Measurements from ENCODE around the gene CFAP410. TPM values are rescaled to one million over a fixed set of nuclear protein-coding genes. Genes with fewer than 3 reads are reported as not detected.
"Not testable (repeated sequence)": the region's sequence is repeated elsewhere in the genome, so short reads cannot be mapped to it uniquely, and the experiment has no call there.

The CFAP410 gene
- polyA plus RNA-seq, 10 donors = 10.5 to 20.6 (median 15.3) TPM

GRCh38 chr21:44351535-44352252 lies 12.5 kb upstream of the CFAP410 start:
- DNase-seq = no peak

- DNase-seq = no peak
These were observed 11.7 kb upstream of the CFAP410 start for GRCh38 chr21:44350773-44351481.

GRCh38 chr21:44349847-44350772 lies 10.9 kb upstream of the CFAP410 start:
- DNase-seq = no peak

DNA sequence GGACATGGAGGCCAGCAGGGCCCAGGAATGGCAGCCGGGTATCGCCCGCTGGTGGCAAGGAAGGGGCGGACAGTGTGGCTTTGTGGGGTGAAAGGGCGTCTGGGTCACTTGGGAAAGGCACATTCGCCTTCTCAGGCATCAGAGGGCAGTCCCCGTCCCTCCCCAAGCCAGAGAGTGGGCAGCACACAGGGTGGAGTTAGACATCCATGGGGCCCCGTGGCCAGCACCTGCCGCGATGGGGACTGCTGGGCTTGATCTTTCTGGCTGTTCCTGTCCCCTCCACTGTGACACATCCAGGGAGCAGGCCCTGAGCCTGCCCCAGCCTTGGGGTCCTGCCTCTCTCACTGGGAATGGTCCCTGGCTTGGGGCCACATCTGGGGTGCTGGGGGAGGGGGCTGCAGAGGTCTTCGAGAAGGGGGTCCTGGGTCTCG lies 10.2 kb upstream of the CFAP410 start:
- DNase-seq = no peak

- no peak for DNase-seq
These were observed 9.7 kb upstream of the CFAP410 start for GRCh38 chr21:44348861-44349260.

GRCh38 chr21:44347911-44348451 lies 8.8 kb upstream of the CFAP410 start:
- DNase-seq = no peak

- DNase-seq = no peak
These were observed 6.3 kb upstream of the CFAP410 start for GRCh38 chr21:44345495-44345894.

DNA sequence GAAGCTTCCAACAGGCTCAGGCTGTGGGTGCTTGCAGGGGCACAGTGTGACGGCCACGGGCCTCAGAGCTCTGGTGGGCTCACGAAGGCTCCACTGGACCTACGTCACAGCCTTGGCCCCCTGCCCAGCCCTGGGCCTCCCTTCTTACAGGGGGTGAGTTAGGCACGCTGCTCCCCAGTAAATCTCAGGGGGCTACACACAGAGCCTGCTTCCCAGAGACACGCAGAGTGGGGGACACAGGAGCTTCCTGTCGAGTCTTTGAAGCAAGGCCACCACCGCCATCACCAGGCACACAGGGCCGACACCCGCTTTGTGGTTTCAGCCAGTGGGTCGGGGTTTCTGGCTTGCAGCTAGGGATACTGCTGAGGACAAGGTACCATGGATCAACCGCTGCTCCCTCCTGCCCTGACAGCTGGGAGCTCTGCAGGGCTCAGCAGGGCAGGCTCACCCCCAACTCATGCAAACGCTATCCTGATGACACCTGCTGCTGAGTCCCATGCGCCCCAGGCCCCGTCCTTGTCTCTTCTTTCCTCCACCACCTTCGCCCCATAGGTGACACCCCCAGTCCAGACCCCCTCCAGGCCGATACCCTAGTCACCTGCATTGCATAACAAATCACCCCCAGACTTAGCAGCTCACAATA lies 5.5 kb upstream of the CFAP410 start:
- DNase-seq = no peak

DNA sequence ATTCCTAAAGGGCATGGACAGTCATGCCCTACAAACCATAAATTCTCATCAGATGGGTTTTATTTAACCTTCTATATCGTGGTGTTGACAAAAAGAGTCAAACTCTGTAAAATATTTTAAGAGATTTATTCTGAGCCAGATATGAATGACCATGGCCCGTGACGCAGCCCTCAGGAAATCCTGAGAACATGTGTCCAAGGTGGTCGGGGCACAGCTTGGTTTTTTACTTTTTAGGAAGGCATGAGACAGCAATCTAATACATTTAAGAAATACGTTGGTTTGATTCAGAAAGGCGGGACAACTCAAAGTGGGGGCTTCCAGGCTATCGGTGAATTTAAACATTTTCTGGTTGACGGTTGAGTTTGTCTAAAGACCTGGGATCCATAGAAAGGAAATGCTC lies 3.8 kb upstream of the CFAP410 start:
- not testable (repeated sequence) for DNase-seq

- DNase-seq = not testable (repeated sequence)
These were observed 2.7 kb upstream of the CFAP410 start for GRCh38 chr21:44341726-44342458.

DNA sequence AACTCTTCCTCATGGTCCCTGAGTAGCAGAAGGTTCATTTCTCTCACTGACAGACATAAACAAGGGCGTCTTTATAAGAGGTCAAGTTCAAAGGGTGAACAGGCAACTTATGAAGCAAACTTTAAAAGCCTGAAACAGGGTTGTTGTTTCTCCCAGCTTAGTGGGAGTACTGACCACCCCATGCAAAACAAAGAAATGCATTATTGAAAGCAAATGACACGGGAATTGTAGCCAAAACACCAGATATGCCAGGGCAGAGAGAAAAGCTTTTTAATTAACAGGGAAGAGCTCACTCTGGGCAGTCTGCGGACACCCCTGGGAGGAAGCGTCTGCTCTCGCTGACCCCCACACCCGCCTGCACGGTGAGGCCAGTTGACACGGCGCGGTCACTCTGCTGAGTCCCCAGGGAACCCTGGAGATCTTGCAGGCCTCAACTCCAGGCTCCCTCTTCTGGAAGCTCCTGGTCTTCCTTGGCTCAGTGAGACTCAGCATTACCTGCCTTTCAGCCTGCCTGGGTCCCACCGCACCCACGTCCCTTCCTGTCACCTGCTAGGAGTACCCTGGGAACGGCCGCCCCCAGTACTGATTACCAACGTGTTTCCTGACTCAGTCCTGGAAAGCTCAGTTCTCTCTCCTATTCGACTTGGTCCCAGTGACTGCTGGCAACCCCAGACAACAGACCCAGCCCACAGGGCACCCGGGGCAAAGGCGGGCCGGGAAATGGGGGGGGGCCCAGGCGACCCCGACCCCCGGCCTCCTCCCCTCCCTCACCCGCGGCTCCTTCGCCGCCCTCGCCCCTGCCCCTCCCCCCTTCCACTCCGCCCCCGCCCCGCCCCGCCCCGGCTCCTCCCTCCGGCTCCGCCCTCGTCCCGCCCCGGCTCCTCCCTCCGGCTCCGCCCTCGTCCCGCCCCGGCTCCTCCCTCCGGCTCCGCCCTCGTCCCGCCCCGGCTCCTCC lies 972 bp downstream of the CFAP410 start:
- peak; percentile 47 to 87 (median 57) for DNase-seq

DNA sequence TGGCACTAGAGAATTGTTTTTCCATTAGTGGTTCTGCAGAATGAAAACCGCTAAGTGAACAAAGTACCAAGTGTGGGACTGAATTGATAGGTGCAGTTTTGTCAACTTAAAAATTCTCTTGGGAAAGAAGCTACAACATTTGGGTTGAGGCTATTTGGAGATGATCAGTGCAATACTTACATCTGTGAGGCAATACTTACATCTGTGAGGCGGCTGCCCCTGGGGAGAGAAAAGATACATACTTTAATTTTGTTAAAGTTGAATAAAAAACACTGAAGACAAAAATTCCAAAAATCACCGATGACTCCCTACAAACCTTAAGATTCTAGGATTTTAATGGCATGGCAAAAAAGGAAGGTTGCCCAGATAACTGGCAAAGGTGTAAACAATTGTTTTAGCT lies 1.7 kb downstream of the CFAP410 start:
- peak in 1 of 3 donors; percentile 64 for DNase-seq

- DNase-seq = no peak
These were observed 3.7 kb downstream of the CFAP410 start for GRCh38 chr21:44335266-44336059.

DNA sequence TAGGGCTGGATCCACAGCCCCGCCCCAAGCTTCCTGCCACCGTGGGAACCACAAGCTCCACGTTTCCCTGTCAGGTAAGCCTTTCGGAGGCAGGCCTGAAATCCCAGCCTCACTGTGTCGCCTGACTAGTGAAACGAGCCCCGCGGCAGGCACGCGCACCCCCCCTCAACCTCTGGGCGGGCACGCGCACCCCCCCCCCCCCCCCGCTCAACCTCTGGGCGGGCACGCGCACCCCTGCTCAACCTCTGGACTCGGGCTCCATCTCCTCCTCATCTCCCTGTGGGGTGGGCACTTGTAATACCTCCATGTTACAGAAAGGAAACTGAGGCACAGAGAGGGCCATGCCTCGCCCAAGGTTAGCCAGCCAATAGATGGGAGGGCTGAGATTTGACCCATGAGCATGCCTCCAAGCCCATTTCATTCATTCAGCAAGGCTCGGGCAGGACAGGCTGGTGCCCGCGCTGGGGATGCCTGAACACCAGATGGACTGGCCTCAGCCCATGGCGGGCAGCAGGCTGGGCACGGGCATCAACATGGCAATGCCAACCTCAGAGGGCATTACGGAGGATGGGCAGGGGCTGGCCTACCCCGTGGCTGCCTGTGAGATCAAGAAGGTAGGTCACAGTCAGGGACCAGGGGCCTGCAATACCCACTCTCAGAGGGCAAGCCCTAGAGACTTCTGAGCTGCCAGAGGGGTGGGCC lies 4.7 kb downstream of the CFAP410 start:
- no peak for DNase-seq

- peak in 1 of 3 donors; percentile 61 for DNase-seq
These were observed 5.5 kb downstream of the CFAP410 start for GRCh38 chr21:44333509-44334328.

GRCh38 chr21:44332965-44333364 lies 6.2 kb downstream of the CFAP410 start:
- DNase-seq = no peak

GRCh38 chr21:44332383-44332782 lies 6.8 kb downstream of the CFAP410 start:
- DNase-seq = no peak

Measured in muscle of back (tissue), 11 donors.